NCI-H2227 treated with DMSO at 0.1 percent for 48 hours (cell line): Measurements from ENCODE around the gene ADAM12.

Experiments
- DNase-seq: peaks from one replicate; lab custom pipeline; 2025; lab: John Stamatoyannopoulos, UW

ADAM12 gene

GRCh38 chr10:126014309-126014708 lies 374.0 kb downstream of the ADAM12 start:
- no peak for DNase-seq

GRCh38 chr10:126013489-126014281 lies 374.6 kb downstream of the ADAM12 start:
- DNase-seq: no peak

GRCh38 chr10:126012485-126012884 lies 375.8 kb downstream of the ADAM12 start:
- DNase-seq: no peak

GRCh38 chr10:126011995-126012394 lies 376.3 kb downstream of the ADAM12 start:
- no peak for DNase-seq

- DNase-seq: no peak
Measured at GRCh38 chr10:126009650-126010049, 378.6 kb downstream of the ADAM12 start.

GRCh38 chr10:126006906-126007305 lies 381.4 kb downstream of the ADAM12 start:
- DNase-seq: no peak

GRCh38 chr10:126006264-126006663 lies 382.0 kb downstream of the ADAM12 start:
- no peak for DNase-seq

- no peak for DNase-seq
Measured at GRCh38 chr10:126004752-126005151, 383.5 kb downstream of the ADAM12 start.

- no peak for DNase-seq
Measured at GRCh38 chr10:126001576-126001975, 386.7 kb downstream of the ADAM12 start.

GRCh38 chr10:125999694-126000093 lies 388.6 kb downstream of the ADAM12 start:
- DNase-seq: no peak

- no peak for DNase-seq
Measured at GRCh38 chr10:125997586-125997985, 390.7 kb downstream of the ADAM12 start.

- no peak for DNase-seq
Measured at GRCh38 chr10:125995726-125996304, 392.5 kb downstream of the ADAM12 start.

- DNase-seq: no peak
Measured at GRCh38 chr10:125994601-125995000, 393.7 kb downstream of the ADAM12 start.

- DNase-seq: no peak
Measured at GRCh38 chr10:125992254-125992653, 396.0 kb downstream of the ADAM12 start.

GRCh38 chr10:125991392-125991791 lies 396.9 kb downstream of the ADAM12 start:
- no peak for DNase-seq

GRCh38 chr10:125990974-125991373 lies 397.3 kb downstream of the ADAM12 start:
- no peak for DNase-seq

- DNase-seq: no peak
Measured at GRCh38 chr10:125989791-125990190, 398.5 kb downstream of the ADAM12 start.

GRCh38 chr10:125985557-125986240 lies 402.6 kb downstream of the ADAM12 start:
- no peak for DNase-seq

- no peak for DNase-seq
Measured at GRCh38 chr10:125984865-125985495, 403.3 kb downstream of the ADAM12 start.

GRCh38 chr10:125984346-125984745 lies 403.9 kb downstream of the ADAM12 start:
- no peak for DNase-seq

GRCh38 chr10:125983656-125984055 lies 404.6 kb downstream of the ADAM12 start:
- no peak for DNase-seq

- DNase-seq: no peak
Measured at GRCh38 chr10:125983161-125983560, 405.1 kb downstream of the ADAM12 start.
